K562 (cell line): ENCODE results near the gene ACRV1. TPM values are rescaled to one million over a fixed set of nuclear protein-coding genes. Genes with fewer than 3 reads are reported as not detected.

ENCODE experiments used
- DDX20 ChIP-seq: fragments of 450-650 bp; IDR thresholded peaks from 2 replicates; pipeline ENCODE4 v1.6.1; 2016; ENCODE audit warnings: missing genetic modification characterization, low read depth, mild to moderate bottlenecking, missing compliant biosample characterization, moderate library complexity
- DNMT1 ChIP-seq: fragments of 450-650 bp; IDR thresholded peaks from 2 replicates; pipeline ENCODE4 v1.6.1; 2016; ENCODE audit warnings: antibody characterized with exemption, mild to moderate bottlenecking
- FOXA1 ChIP-seq: fragments of 450-650 bp; IDR thresholded peaks from 2 replicates; pipeline ENCODE4 v1.6.1; 2016; ENCODE audit warnings: mild to moderate bottlenecking, borderline replicate concordance
- HCFC1 ChIP-seq: IDR thresholded peaks from 2 replicates; pipeline ENCODE4 v1.6.1; 2012; ENCODE audit warnings: low read depth, low read length, improper control_type of control experiment
- HDAC6 ChIP-seq: IDR thresholded peaks from 2 replicates; pipeline ENCODE4 v1.6.1; 2012; ENCODE audit warnings: low read depth, mild to moderate bottlenecking, control low read depth, inconsistent platforms, low read length, moderate library complexity
- HNRNPUL1 ChIP-seq: fragments of 200-400 bp; formaldehyde crosslinking; IDR thresholded peaks from 2 replicates; pipeline ENCODE4 v1.6.1; 2017; ENCODE audit warnings: low read length
- KLF10 ChIP-seq: fragments of 250-450 bp; sonication (Bioruptor Pico); IDR thresholded peaks from 2 replicates; pipeline ENCODE4 v1.6.1; 2021; ENCODE audit warnings: matching md5 sums
- L3MBTL2 ChIP-seq: fragments of 450-650 bp; IDR thresholded peaks from 2 replicates; pipeline ENCODE4 v1.6.1; 2016; ENCODE audit warnings: mild to moderate bottlenecking, moderate library complexity
- POLR2G ChIP-seq: fragments of 200-400 bp; formaldehyde crosslinking; IDR thresholded peaks from 2 replicates; pipeline ENCODE4 v1.6.1; 2017; ENCODE audit warnings: low read depth, mild to moderate bottlenecking, antibody characterized with exemption, low read length, moderate library complexity
- RBM39 ChIP-seq: fragments of 200-400 bp; formaldehyde crosslinking; optimal IDR thresholded peaks from 2 replicates; pipeline ENCODE3; 2018; ENCODE audit warnings: low read depth, low read length
- TGIF2 ChIP-seq: sonication (generic); formaldehyde crosslinking; IDR thresholded peaks from 2 replicates; pipeline ENCODE4 v1.8.1; 2022; ENCODE audit warnings: mild to moderate bottlenecking, missing genetic modification reagents, moderate library complexity
- XRCC5 ChIP-seq: fragments of 200-400 bp; formaldehyde crosslinking; IDR thresholded peaks from 2 replicates; pipeline ENCODE4 v1.6.1; 2017; ENCODE audit warnings: low read depth, mild to moderate bottlenecking, low read length
- ZBTB7A ChIP-seq: IDR thresholded peaks from 2 replicates; pipeline ENCODE4 v1.6.1; 2011; ENCODE audit warnings: low read depth, mild to moderate bottlenecking, low read length, moderate library complexity, borderline replicate concordance; ENCODE audit not compliant: control insufficient read depth
- polyA plus RNA-seq, 8 experiments: library from polyadenylated mRNA; depleted of rRNA in 4 of 8; stranded (reverse) in 5 of 8; unstranded in 3 of 8; fragments of >200 nt; fragmentation: Nextera tagmentation in 2 of 8; fragmentation: Illumina TruSeq in 1 of 8; extraction: Ambion mirVana in 2 of 8; extraction: Trizol in 1 of 8; gene quantifications; 2 replicates each; pipeline versions ENCODE4 v1.2.1 to v1.2.3, GENCODE V29; 2011 to 2014; ENCODE audit warnings: inconsistent platforms in 1 of 8, missing spikeins in 1 of 8
- total RNA-seq, 7 experiments: library from RNA; depleted of rRNA in 6 of 7; stranded (reverse); fragments of >200 nt in 6 of 7; fragmentation: Illumina TruSeq in 2 of 7; extraction: Trizol in 2 of 7; gene quantifications; 2 replicates each; pipeline versions ENCODE4 v1.2.1 to v1.2.3, GENCODE V29; 2011 to 2021; ENCODE audit warnings: low replicate concordance in 1 of 7
- TF ChIP-seq, protein P1 (sequence below): fragments of 200-800 bp; sonication (Bioruptor generic); IDR thresholded peaks from 2 replicates; pipeline ENCODE4 v1.6.1; 2017; ENCODE audit warnings: missing genetic modification characterization, missing compliant biosample characterization
- TF ChIP-seq, protein P2 (sequence below): fragments of 450-650 bp; IDR thresholded peaks from 2 replicates; pipeline ENCODE4 v1.6.1; 2016; ENCODE audit warnings: missing biosample characterization, missing genetic modification characterization
- TF ChIP-seq, protein P3 (sequence below): sonication (generic); formaldehyde crosslinking; IDR thresholded peaks from 2 replicates; pipeline ENCODE4 v1.8.1; 2023; ENCODE audit warnings: mild to moderate bottlenecking, missing genetic modification reagents, moderate library complexity
- TF ChIP-seq, protein P4 (sequence below), 2 experiments: fragments of 450-650 bp in 1 of 2; sonication (generic) in 1 of 2; formaldehyde crosslinking in 1 of 2; IDR thresholded peaks in 1 of 2; conservative IDR thresholded peaks in 1 of 2; 2 replicates each; pipeline versions ENCODE4 v1.6.1 to v1.8.1; 2016 to 2023; ENCODE audit warnings: mild to moderate bottlenecking in 2 of 2, moderate library complexity in 2 of 2, inconsistent platforms in 1 of 2, missing genetic modification reagents in 1 of 2
- TF ChIP-seq, protein P5 (sequence below): fragments of 250-450 bp; sonication (Bioruptor Pico); IDR thresholded peaks from 2 replicates; pipeline ENCODE4 v1.8.0; 2022; ENCODE audit warnings: inconsistent platforms
- TF ChIP-seq, protein P6 (sequence below): fragments of 250-450 bp; sonication (Bioruptor Pico); IDR thresholded peaks from 2 replicates; pipeline ENCODE4 v1.8.0; 2021; ENCODE audit warnings: mild to moderate bottlenecking, moderate library complexity
- TF ChIP-seq, protein P7 (sequence below): sonication (generic); formaldehyde crosslinking; IDR thresholded peaks from 2 replicates; pipeline ENCODE4 v1.8.0; 2022; ENCODE audit warnings: missing genetic modification reagents, mild to moderate bottlenecking, moderate library complexity, borderline replicate concordance

ACRV1 gene
- total and polyA plus RNA-seq, 9 of the 15 experiments (the other 6 are each of a cell fraction or from before 2014, with no cell fraction given): 0.22 to 0.25 TPM; not detected in 7

DNA sequence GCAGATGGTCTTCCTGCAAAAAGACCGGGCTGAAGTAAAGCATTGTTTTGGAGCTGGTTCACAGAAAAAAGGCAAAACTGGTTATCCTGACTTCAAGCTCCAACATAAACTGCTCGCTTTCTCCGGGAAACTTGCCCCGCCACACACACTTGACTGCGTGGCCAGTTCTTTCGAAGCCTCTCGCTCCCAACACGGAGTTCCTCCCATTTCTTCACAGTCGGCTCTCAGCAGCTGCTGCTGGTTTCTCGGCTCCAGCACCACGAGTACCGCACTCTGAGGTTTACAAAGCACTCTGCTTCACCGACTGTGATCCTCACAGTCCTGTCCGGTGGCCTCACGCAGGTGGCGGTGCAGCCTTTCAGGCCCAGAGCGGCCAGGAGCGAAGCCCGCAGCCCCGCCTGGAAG is 55.4 kb downstream of the ACRV1 start (continued):
- TF ChIP-seq DDX20 (no peak), HNRNPUL1 (no peak), DNMT1 (no peak), KLF10 (CRISPR knock-in tag) (no peak), POLR2G (no peak), XRCC5 (no peak), L3MBTL2 (peak; percentile 98), TGIF2 (CRISPR knock-in tag) (no peak), RBM39 (no peak), HDAC6 (no peak), HCFC1 (no peak), FOXA1 (no peak), ZBTB7A (no peak)
- TF ChIP-seq, protein P1, sequence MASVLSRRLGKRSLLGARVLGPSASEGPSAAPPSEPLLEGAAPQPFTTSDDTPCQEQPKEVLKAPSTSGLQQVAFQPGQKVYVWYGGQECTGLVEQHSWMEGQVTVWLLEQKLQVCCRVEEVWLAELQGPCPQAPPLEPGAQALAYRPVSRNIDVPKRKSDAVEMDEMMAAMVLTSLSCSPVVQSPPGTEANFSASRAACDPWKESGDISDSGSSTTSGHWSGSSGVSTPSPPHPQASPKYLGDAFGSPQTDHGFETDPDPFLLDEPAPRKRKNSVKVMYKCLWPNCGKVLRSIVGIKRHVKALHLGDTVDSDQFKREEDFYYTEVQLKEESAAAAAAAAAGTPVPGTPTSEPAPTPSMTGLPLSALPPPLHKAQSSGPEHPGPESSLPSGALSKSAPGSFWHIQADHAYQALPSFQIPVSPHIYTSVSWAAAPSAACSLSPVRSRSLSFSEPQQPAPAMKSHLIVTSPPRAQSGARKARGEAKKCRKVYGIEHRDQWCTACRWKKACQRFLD (CRISPR knock-in tag): 0 out of 2 replicates have a peak, but pooled peaks have one; percentile 52
- TF ChIP-seq, protein P2, sequence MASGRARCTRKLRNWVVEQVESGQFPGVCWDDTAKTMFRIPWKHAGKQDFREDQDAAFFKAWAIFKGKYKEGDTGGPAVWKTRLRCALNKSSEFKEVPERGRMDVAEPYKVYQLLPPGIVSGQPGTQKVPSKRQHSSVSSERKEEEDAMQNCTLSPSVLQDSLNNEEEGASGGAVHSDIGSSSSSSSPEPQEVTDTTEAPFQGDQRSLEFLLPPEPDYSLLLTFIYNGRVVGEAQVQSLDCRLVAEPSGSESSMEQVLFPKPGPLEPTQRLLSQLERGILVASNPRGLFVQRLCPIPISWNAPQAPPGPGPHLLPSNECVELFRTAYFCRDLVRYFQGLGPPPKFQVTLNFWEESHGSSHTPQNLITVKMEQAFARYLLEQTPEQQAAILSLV: no peak
- TF ChIP-seq, protein P3, sequence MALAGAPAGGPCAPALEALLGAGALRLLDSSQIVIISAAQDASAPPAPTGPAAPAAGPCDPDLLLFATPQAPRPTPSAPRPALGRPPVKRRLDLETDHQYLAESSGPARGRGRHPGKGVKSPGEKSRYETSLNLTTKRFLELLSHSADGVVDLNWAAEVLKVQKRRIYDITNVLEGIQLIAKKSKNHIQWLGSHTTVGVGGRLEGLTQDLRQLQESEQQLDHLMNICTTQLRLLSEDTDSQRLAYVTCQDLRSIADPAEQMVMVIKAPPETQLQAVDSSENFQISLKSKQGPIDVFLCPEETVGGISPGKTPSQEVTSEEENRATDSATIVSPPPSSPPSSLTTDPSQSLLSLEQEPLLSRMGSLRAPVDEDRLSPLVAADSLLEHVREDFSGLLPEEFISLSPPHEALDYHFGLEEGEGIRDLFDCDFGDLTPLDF: no peak
- TF ChIP-seq, protein P4, sequence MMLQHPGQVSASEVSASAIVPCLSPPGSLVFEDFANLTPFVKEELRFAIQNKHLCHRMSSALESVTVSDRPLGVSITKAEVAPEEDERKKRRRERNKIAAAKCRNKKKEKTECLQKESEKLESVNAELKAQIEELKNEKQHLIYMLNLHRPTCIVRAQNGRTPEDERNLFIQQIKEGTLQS (IDR thresholded peaks at IDR 0.05): no peak
- TF ChIP-seq, protein P4 (CRISPR knock-in tag; conservative IDR thresholded peaks at IDR 0.05): no peak
- TF ChIP-seq, protein P5, sequence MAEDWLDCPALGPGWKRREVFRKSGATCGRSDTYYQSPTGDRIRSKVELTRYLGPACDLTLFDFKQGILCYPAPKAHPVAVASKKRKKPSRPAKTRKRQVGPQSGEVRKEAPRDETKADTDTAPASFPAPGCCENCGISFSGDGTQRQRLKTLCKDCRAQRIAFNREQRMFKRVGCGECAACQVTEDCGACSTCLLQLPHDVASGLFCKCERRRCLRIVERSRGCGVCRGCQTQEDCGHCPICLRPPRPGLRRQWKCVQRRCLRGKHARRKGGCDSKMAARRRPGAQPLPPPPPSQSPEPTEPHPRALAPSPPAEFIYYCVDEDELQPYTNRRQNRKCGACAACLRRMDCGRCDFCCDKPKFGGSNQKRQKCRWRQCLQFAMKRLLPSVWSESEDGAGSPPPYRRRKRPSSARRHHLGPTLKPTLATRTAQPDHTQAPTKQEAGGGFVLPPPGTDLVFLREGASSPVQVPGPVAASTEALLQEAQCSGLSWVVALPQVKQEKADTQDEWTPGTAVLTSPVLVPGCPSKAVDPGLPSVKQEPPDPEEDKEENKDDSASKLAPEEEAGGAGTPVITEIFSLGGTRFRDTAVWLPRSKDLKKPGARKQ (CRISPR knock-in tag): no peak
- TF ChIP-seq, protein P6, sequence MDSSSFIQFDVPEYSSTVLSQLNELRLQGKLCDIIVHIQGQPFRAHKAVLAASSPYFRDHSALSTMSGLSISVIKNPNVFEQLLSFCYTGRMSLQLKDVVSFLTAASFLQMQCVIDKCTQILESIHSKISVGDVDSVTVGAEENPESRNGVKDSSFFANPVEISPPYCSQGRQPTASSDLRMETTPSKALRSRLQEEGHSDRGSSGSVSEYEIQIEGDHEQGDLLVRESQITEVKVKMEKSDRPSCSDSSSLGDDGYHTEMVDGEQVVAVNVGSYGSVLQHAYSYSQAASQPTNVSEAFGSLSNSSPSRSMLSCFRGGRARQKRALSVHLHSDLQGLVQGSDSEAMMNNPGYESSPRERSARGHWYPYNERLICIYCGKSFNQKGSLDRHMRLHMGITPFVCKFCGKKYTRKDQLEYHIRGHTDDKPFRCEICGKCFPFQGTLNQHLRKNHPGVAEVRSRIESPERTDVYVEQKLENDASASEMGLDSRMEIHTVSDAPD: no peak
- TF ChIP-seq, protein P7, sequence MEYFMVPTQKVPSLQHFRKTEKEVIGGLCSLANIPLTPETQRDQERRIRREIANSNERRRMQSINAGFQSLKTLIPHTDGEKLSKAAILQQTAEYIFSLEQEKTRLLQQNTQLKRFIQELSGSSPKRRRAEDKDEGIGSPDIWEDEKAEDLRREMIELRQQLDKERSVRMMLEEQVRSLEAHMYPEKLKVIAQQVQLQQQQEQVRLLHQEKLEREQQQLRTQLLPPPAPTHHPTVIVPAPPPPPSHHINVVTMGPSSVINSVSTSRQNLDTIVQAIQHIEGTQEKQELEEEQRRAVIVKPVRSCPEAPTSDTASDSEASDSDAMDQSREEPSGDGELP: no peak; the same call in 1 of the 2 replicates
